Measurements from ENCODE around the gene CLDN12. TPM values are rescaled to one million over a fixed set of nuclear protein-coding genes. Genes with fewer than 3 reads are reported as not detected.
A peak's percentile ranks its signal among the peaks of the same experiment; 100 is the strongest.
"Not testable (repeated sequence)": the region's sequence is repeated elsewhere in the genome, so short reads cannot be mapped to it uniquely, and the experiment has no call there.

Gene CLDN12
- total and polyA plus RNA-seq, 8 donors, result 10.5 to 33.3 (median 16.8) TPM

- intact Hi-C loops (cut with DNase I), result loop anchor here in 1 of 3 donors (10.0 kb wide), 1 partner anchor 577 kb away; no protein-coding TSS in a partner anchor
- H3K36me3 ChIP-seq, result no peaks in the 10 kb centered on the region
- TF ChIP-seq CTCF (IDR thresholded peaks at IDR 0.05), result no peak
- no peak for ATAC-seq
- WGBS, 2 donors, result 59 to 60% methylated on average over 2 of the region's 2 CpGs
- no peak for FAIRE-seq
- H3K27ac ChIP-seq, result no peak overlapping the region
- H3K4me1 ChIP-seq, result peaks cover 8 to 25% (median 11%) of the 10 kb centered on the region in 3 donors
- no peak for DNase-seq
- H3K9me3 ChIP-seq, result no peaks in the 10 kb centered on the region
- no peaks in the 10 kb centered on the region for H3K27me3 ChIP-seq
- H3K4me3 ChIP-seq, result no peak overlapping the region
These were observed 54.8 kb downstream of the CLDN12 start for GRCh38 chr7:90458104-90458503.

GRCh38 chr7:90459888-90460287 is 56.6 kb downstream of the CLDN12 start:
- no peaks in the 10 kb centered on the region for H3K36me3 ChIP-seq
- no peak for TF ChIP-seq CTCF (IDR thresholded peaks at IDR 0.05)
- FAIRE-seq (no peak), ATAC-seq (no peak), DNase-seq (no peak)
- 88 to 93% methylated on average over 4 of the region's 4 CpGs for WGBS, 2 donors
- H3K27me3 ChIP-seq, result no peaks in the 10 kb centered on the region
- H3K4me3 ChIP-seq, result no peak overlapping the region
- H3K9me3 ChIP-seq, result no peaks in the 10 kb centered on the region
- H3K4me1 ChIP-seq, result peaks cover 4 to 10% (median 8%) of the 10 kb centered on the region in 3 donors
- H3K27ac ChIP-seq, result no peak overlapping the region
- intact Hi-C loops (cut with DNase I), result loop anchor here in 2 of 3 donors (10.0 kb wide), 2 partner anchors 575 to 585 kb away; no protein-coding TSS in a partner anchor

GRCh38 chr7:90461219-90461618 is 58.0 kb downstream of the CLDN12 start:
- intact Hi-C loops (cut with DNase I), result loop anchor here in 1 of 3 donors (10.0 kb wide), 1 partner anchor 584 kb away; no protein-coding TSS in a partner anchor
- FAIRE-seq, result no peak
- peak in 2 of 6 donors; percentile 9 to 44 for DNase-seq
- no peak for TF ChIP-seq CTCF (IDR thresholded peaks at IDR 0.05)
- Histone ChIP-seq H3K9me3 (no peaks in the 10 kb centered on the region), H3K4me3 (no peak overlapping the region), H3K27me3 (no peaks in the 10 kb centered on the region), H3K27ac (peak overlapping the region in 2 of 4 donors; percentile 53 to 74), H3K4me1 (peaks cover 0 to 4% (median 0%) of the 10 kb centered on the region in 3 donors), H3K36me3 (no peaks in the 10 kb centered on the region)
- ATAC-seq, result peak; percentile 63 to 83 (median 70)

- H3K4me1 ChIP-seq, FAIRE-seq, H3K27me3 ChIP-seq, H3K36me3 ChIP-seq, DNase-seq, H3K9me3 ChIP-seq: not testable (repeated sequence)
- peak; percentile 55 to 84 (median 78) for ATAC-seq
- intact Hi-C loops (cut with DNase I), result loop anchor here in 1 of 3 donors (10.0 kb wide), 1 partner anchor 582 kb away; no protein-coding TSS in a partner anchor
- 23 to 27% methylated on average over 4 of the region's 4 CpGs for WGBS, 2 donors
- Histone ChIP-seq H3K4me3 (peak overlapping the region in 3 of 4 donors; percentile 19 to 34 (median 33)), H3K27ac (peak overlapping the region in 3 of 4 donors; percentile 33 to 70 (median 49))
These were observed 59.9 kb downstream of the CLDN12 start for GRCh38 chr7:90463151-90463628.

Other genes with a start within 250 kb of the CLDN12 start
- 1 to 10 TPM; 1.4 to 8.3 (median 4.0) TPM for gene STEAP1, start 249.0 kb upstream of the CLDN12 start, total RNA-seq
- gene STEAP1, start 249.0 kb upstream of the CLDN12 start, polyA plus RNA-seq, result 1 to 10 TPM; 1.1 to 2.3 TPM
- gene STEAP2, start 191.7 kb upstream of the CLDN12 start, total RNA-seq, result 10 to 100 TPM in 2 of 6 donors, 1 to 10 TPM in 4; 5.1 to 10.7 (median 8.0) TPM
- gene STEAP2, start 191.7 kb upstream of the CLDN12 start, polyA plus RNA-seq, result 1 to 10 TPM; 2.3 to 6.6 TPM
- 1 to 10 TPM; 2.6 to 5.8 (median 3.8) TPM for gene CFAP69, start 158.3 kb upstream of the CLDN12 start, total RNA-seq
- 10 to 100 TPM in 1 of 2 donors, 1 to 10 TPM in 1; 4.4 to 12.8 TPM for gene CFAP69, start 158.3 kb upstream of the CLDN12 start, polyA plus RNA-seq
- not detected for gene FAM237B, start 82.2 kb upstream of the CLDN12 start, total RNA-seq
- not detected for gene FAM237B, start 82.2 kb upstream of the CLDN12 start, polyA plus RNA-seq
- gene GTPBP10, start 56.7 kb upstream of the CLDN12 start, total RNA-seq, result 10 to 100 TPM in 4 of 6 donors, 1 to 10 TPM in 2; 9.2 to 14.7 (median 12.1) TPM
- 10 to 100 TPM in 1 of 2 donors, 1 to 10 TPM in 1; 8.1 to 10.2 TPM for gene GTPBP10, start 56.7 kb upstream of the CLDN12 start, polyA plus RNA-seq
- not detected for gene PTTG1IP2, start 66.2 kb downstream of the CLDN12 start, total RNA-seq
- not detected for gene PTTG1IP2, start 66.2 kb downstream of the CLDN12 start, polyA plus RNA-seq
- gene CDK14, start 192.9 kb downstream of the CLDN12 start, total RNA-seq, result 10 to 100 TPM; 17.6 to 48.3 (median 29.6) TPM
- gene CDK14, start 192.9 kb downstream of the CLDN12 start, polyA plus RNA-seq, result 1 to 10 TPM; 4.5 to 7.6 TPM